SJSA1 (cell line): ENCODE measurements around the gene MCU. TPM values are rescaled to one million over a fixed set of nuclear protein-coding genes. Genes with fewer than 3 reads are reported as not detected.
"Not testable (repeated sequence)": the region's sequence is repeated elsewhere in the genome, so short reads cannot be mapped to it uniquely, and the experiment has no call there.

Experiments
- DNase-seq, 2 experiments: peaks; one replicate each; pipeline ENCODE4 v3.0.0-alpha.2; 2015 to 2020; ENCODE audit warnings: low spot score in 2 of 2, low read depth in 1 of 2
- H3K27ac ChIP-seq: fragments of 250-450 bp; sonication (Bioruptor Pico); 2 replicates; pipeline ENCODE4 v1.5.1; 2020; ENCODE audit warnings: mild to moderate bottlenecking, moderate library complexity
- H3K27me3 ChIP-seq: fragments of 250-450 bp; sonication (Bioruptor Pico); replicated peaks from 2 replicates; pipeline ENCODE4 v1.5.1; 2020; ENCODE audit warnings: mild to moderate bottlenecking, moderate library complexity
- H3K36me3 ChIP-seq: fragments of 250-450 bp; sonication (Bioruptor Pico); 2 replicates; pipeline ENCODE4 v1.5.1; 2020; ENCODE audit warnings: mild to moderate bottlenecking
- H3K4me1 ChIP-seq: fragments of 250-450 bp; sonication (Bioruptor Pico); replicated peaks from 2 replicates; pipeline ENCODE4 v1.6.1; 2021; ENCODE audit warnings: mild to moderate bottlenecking
- H3K4me3 ChIP-seq: fragments of 250-450 bp; sonication (Bioruptor Pico); 2 replicates; pipeline ENCODE4 v1.5.1; 2020; ENCODE audit warnings: mild to moderate bottlenecking
- H3K9me3 ChIP-seq: fragments of 250-450 bp; sonication (Bioruptor Pico); replicated peaks from 2 replicates; pipeline ENCODE4 v1.5.1; 2020; ENCODE audit warnings: mild to moderate bottlenecking
- total RNA-seq: library from RNA; depleted of rRNA; stranded (reverse); fragments of >200 nt; shearing (Covaris generic); gene quantifications from 2 replicates; pipeline ENCODE4 v1.2.3, GENCODE V29; 2014

Gene MCU
- total RNA-seq, 1 experiment from 2014 or later, result 59.9 TPM

DNA sequence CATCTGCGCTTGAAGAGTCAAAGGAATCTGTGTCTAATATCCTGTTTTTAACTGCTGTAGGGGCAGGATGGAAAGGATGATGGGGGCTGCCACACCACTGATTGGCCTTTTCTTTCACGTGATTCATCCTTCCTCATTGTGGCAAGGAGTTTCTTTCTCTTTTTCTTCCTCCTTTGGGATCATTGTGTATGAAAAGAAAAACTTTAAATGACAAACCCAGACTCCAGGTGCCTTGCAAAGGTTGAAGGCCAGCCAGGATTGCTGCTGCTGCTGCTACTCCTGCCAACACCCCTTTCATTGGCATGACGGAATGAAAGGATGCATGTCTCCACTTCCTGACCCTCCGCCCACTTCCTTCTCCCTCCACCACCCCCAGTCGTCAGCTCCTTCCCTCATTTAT, 195.1 kb downstream of the MCU start:
- Histone ChIP-seq H3K27ac (no peak overlapping the region), H3K4me3 (no peak overlapping the region), H3K27me3 (no peaks in the 10 kb centered on the region), H3K36me3 (peaks cover 27% of the 10 kb centered on the region), H3K4me1 (no peaks in the 10 kb centered on the region), H3K9me3 (no peaks in the 10 kb centered on the region)
- no peak for DNase-seq

DNA sequence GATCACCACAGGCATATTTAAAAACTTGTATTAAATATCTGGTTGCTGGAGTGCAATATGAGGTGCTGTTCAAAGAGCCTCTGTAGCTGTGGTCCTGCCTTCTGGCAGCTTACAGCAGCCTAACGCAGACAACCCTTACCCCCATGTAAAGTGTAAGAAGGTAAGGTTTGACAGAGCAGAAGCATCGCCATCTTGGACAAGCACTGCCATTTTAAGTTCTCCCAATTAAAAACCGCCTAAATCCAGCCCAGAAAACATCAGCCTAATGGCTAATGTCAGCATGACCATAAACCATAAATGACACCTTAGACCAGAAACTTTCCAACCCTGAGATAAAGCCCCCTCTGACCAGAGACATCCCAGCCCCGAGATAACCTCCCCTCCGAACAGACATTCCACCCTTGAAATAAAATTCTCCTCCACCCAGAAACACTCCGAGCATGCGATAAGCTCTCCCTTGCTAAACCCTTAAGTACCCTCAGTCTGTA, 196.3 kb downstream of the MCU start:
- Histone ChIP-seq H3K27me3 (no peaks in the 10 kb centered on the region), H3K36me3 (peaks cover 27% of the 10 kb centered on the region), H3K27ac (no peak overlapping the region), H3K4me3 (no peak overlapping the region), H3K4me1 (no peaks in the 10 kb centered on the region), H3K9me3 (no peaks in the 10 kb centered on the region)
- DNase-seq, result no peak

DNA sequence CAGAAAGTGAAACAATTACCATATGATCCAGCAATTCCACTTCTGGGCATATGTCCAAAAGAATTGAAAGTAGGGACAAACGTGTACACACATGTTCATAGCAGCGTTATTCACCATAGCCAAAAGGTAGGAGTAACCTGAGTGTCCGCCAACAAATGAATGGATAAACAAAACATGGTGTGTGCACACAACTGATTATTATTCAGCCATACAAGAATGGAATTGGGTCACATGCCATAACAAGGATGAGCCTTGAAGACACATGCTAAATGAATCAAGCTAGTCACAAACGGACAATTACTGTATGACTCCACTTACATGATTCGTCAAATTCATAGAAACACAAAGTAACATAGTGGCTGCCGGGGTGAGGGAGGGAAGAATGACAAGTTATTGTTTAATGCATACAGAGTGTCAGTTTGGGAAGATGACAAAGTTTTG, 197.5 kb downstream of the MCU start:
- Histone ChIP-seq H3K36me3 (peaks cover 27% of the 10 kb centered on the region), H3K4me1 (no peaks in the 10 kb centered on the region)
- no peak for DNase-seq

DNA sequence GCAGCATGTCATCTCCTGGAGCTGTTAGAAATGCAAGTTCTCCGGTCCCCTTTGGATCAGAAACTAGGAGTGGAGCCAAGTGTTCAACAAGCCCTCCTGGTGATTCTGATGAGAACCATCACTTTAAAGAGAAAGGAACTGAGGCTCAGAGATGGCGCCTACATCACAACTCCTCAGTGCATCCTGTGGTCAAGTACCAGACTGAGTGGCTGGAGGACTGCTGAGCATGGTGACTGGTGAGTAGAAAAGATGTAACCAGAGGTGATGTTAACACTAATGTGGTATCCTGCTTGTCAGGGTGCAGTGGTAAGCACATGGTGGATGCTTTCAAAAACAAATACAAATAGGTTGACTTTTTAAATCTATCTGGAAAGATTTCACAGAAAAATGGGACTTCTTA, 198.1 kb downstream of the MCU start:
- H3K4me1 ChIP-seq, result no peaks in the 10 kb centered on the region
- H3K36me3 ChIP-seq, result peaks cover 22% of the 10 kb centered on the region
- H3K27me3 ChIP-seq, result no peaks in the 10 kb centered on the region
- H3K9me3 ChIP-seq, result no peaks in the 10 kb centered on the region
- no peak overlapping the region for H3K27ac ChIP-seq
- H3K4me3 ChIP-seq, result no peak overlapping the region
- DNase-seq, result no peak

More for the DNA sequence above, 197.5 kb downstream of the MCU start:
- Histone ChIP-seq H3K27me3 (no peaks in the 10 kb centered on the region), H3K4me3 (no peak overlapping the region), H3K27ac (no peak overlapping the region), H3K9me3 (no peaks in the 10 kb centered on the region)

DNA sequence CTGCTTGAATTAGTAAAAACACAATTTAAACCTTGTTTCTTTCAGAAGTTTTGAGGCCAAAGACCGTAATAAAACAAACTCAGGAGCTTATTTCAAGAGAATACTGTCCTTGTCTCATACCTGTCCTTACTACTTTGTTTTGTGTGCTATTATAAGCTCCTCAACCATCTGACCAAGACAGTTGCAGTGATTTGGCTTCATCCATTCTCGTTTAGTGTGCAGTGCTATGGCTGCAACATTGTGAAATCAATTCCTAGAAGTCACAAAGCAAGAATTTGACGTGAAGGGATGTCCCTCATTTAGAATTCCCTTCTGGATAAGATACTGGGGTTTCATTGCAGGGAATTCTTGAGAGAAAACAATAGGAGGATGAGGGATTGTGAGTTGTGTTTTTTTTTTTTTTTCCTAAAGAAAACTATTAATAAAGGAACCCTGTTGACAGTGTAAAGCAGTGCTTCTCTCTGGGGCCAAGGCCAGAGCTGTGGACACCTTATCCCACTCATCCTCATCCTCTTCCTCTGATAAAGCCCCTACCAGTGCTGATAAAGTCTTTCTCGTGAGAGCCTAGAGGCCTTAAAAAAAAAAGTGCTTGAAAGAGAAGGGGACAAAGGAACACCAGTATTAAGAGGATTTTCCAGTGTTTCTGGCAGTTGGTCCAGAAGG, 201.3 kb downstream of the MCU start, which contains the start of gene OIT3:
Gene OIT3, plus strand, starts transcription at position 604 of the 663 bp plus-strand sequence. CDS start 60 bp downstream, outside the sequence.
- Histone ChIP-seq H3K36me3 (peaks cover 6% of the 10 kb centered on the region), H3K27ac (no peak within 1 kb of the TSS), H3K4me1 (no peaks in the 10 kb centered on the region), H3K27me3 (no peaks in the 10 kb centered on the region), H3K9me3 (no peaks in the 10 kb centered on the region), H3K4me3 (no peak within 1 kb of the TSS)
- DNase-seq, result no peak

DNA sequence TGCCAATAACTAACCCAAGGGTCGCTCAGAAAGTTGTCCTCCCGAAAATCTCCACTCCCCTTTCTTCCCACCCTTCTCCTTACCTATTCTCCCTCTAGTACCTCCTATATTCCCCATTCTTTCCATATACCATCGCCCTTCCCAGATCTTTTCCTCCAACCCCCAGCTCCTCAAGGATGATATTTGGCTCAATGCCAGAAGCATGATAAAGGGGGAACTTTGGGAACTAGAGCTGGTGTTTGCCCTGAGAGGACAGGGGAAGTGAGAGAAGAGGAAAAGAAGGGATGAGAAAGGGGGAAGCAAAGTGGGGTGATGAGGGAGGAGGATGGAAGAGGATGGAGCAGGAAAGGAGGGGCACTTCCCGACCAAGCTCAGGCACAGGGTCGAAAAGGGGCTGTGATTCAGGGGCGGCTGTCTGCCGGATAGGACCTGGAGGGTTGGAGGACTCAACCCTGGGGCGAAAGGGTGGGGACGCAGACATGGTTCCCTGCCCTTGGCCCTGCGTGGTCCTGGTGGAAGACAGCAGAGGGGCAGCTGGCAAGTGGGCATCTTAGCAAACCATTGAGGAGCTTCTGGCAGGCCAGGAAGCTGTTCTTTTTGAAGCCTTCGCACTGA, 203.4 kb downstream of the MCU start:
- Histone ChIP-seq H3K9me3 (no peaks in the 10 kb centered on the region), H3K27ac (no peak overlapping the region), H3K27me3 (no peaks in the 10 kb centered on the region), H3K4me3 (no peak overlapping the region), H3K4me1 (no peaks in the 10 kb centered on the region), H3K36me3 (no peaks in the 10 kb centered on the region)
- DNase-seq, result no peak

DNA sequence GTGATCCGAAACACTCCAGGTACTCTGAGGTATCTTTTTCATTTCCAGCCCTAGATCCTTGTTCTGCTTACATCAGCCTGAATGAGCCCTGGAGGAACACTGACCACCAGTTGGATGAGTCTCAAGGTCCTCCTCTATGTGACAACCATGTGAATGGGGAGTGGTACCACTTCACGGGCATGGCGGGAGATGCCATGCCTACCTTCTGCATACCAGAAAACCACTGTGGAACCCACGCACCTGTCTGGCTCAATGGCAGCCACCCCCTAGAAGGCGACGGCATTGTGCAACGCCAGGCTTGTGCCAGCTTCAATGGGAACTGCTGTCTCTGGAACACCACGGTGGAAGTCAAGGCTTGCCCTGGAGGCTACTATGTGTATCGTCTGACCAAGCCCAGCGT, 206.7 kb downstream of the MCU start:
- Histone ChIP-seq H3K4me3 (no peak overlapping the region), H3K36me3 (no peaks in the 10 kb centered on the region), H3K27me3 (no peaks in the 10 kb centered on the region), H3K9me3 (no peaks in the 10 kb centered on the region), H3K4me1 (no peaks in the 10 kb centered on the region), H3K27ac (no peak overlapping the region)
- DNase-seq, result no peak

DNA sequence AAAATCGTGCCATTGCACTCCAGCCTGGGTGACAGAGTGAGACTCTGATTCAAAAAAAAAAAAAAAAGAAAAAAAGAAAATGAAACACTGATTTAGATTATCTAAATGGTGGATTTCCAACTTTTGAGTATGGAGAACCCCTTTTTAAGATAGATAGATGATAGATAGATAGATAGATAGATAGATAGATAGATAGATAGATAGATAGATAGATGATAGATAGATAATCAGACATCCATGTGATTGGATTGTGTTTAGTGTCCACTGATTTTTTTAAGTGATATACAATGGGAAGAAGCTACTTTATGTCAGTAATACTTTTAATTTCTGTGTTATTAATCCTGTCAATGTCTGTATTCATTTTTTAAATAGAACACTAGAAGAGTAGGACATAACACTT, 207.6 kb downstream of the MCU start:
- no peak overlapping the region for H3K4me3 ChIP-seq
- no peak overlapping the region for H3K27ac ChIP-seq
- no peaks in the 10 kb centered on the region for H3K9me3 ChIP-seq
- H3K4me1 ChIP-seq, result no peaks in the 10 kb centered on the region
- H3K27me3 ChIP-seq, result no peaks in the 10 kb centered on the region
- DNase-seq, result no peak
- H3K36me3 ChIP-seq, result no peaks in the 10 kb centered on the region

DNA sequence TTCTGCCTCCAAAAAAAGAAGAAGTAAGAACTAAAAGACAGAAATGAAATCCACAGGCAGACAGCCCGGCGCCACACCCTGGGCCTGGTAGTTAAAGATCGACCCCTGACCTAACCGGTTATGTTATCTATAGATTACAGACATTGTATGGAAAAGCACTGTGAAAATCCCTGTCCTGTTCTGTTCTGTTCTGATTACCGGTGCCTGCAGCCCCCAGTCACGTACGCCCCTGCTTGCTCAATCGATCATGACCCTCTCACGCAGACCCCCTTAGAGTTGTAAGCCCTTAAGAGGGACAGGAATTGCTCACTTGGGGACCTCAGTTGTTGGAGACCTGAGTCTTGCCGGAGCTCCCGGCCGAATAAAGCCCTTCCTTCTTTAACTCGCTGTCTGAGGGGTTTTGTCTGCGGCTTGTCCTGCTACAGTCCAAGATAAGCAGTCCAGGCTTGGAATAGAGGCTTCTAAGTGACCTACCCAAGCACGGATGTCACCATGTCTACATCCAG, 212.1 kb downstream of the MCU start:
- not testable (repeated sequence) for H3K9me3 ChIP-seq, H3K27me3 ChIP-seq, H3K27ac ChIP-seq, DNase-seq, H3K4me1 ChIP-seq, H3K36me3 ChIP-seq, H3K4me3 ChIP-seq

DNA sequence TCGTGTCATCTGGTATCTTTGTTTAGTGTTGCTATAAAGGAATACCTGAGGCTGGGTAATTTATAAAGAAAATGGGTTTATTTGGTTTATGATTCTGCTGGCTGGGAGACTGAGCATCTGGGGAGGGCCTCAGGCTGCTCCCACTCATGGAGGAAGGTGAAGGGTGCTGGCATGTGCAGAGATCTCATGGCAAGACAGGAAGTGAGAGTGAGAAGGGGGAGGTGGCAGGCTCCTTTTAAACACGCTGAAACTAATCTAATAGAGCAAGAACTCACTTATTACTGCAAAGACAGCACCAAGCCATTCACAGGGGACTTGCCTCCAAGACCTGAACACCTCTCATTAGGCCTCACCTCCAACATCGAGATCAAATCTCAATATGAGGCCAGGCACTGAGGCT, 212.9 kb downstream of the MCU start:
- Histone ChIP-seq H3K4me3 (no peak overlapping the region), H3K27ac (no peak overlapping the region)
- DNase-seq, result no peak

DNA sequence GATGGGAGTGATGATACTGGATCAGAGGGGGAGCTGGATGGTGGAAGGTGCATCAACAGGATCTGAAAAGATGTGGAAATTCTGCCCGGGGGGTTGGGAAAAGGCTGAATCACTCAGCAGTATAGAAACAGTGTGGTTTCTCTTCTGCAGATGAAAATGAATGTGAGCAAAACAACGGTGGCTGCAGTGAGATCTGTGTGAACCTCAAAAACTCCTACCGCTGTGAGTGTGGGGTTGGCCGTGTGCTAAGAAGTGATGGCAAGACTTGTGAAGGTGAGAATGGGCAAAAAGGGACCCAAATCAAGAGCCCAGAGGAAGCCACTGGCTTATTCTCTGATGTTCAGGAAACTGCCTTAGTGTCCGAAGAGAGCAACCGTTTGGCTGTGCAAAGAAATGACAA, 214.5 kb downstream of the MCU start:
- DNase-seq, result no peak
- H3K36me3 ChIP-seq, result no peaks in the 10 kb centered on the region
- no peaks in the 10 kb centered on the region for H3K9me3 ChIP-seq
- no peak overlapping the region for H3K27ac ChIP-seq
- no peak overlapping the region for H3K4me3 ChIP-seq
- H3K27me3 ChIP-seq, result 0 out of 2 replicates have a peak, but pooled peaks cover 2% of the 10 kb centered on the region
- H3K4me1 ChIP-seq, result no peaks in the 10 kb centered on the region

More for the DNA sequence above, 212.9 kb downstream of the MCU start:
- H3K9me3 ChIP-seq, result no peaks in the 10 kb centered on the region
- H3K36me3 ChIP-seq, result no peaks in the 10 kb centered on the region
- 0 out of 2 replicates have a peak, but pooled peaks cover 2% of the 10 kb centered on the region for H3K27me3 ChIP-seq
- no peaks in the 10 kb centered on the region for H3K4me1 ChIP-seq

DNA sequence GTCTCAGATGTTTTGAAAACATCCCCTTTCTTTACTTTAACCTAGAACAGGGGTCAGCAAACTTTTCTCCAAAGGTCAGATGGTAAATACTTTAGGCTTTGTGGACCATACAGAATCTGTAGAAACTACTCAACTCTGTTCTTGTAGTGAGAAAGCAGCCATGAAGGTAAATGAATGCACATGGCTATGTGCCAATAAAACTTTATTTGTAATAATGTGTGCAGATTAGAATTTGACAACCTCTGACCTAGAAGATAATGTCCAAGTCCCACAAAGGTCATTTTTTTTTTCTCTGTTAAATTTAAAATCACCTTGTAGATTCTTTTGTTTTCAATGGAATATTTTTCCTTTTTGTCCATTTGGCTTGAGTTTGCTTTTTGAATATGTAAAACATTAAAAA, 218.8 kb downstream of the MCU start:
- H3K9me3 ChIP-seq, result no peaks in the 10 kb centered on the region
- H3K27me3 ChIP-seq, result 0 out of 2 replicates have a peak, but pooled peaks cover 2% of the 10 kb centered on the region
- no peak overlapping the region for H3K27ac ChIP-seq
- no peak overlapping the region for H3K4me3 ChIP-seq
- DNase-seq, result no peak
- H3K4me1 ChIP-seq, result no peaks in the 10 kb centered on the region
- no peaks in the 10 kb centered on the region for H3K36me3 ChIP-seq

DNA sequence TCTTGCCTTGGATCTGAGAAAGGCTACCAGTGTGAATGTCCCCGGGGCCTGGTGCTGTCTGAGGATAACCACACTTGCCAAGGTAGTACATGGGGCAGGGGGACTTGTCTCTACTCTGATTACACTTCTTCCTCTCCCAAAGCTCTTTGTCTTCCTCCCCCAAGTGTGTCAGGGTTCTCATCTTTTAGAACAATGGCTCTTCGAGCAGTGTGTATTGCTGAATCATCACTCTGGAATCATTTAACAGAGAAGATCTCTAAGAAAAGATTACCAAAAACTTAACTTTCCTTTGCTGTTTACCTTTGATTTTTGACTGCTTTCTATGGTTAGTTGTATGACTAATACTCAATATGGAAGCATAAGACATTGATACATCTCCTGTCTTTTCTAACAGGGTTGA, 219.8 kb downstream of the MCU start:
- no peaks in the 10 kb centered on the region for H3K36me3 ChIP-seq

DNA sequence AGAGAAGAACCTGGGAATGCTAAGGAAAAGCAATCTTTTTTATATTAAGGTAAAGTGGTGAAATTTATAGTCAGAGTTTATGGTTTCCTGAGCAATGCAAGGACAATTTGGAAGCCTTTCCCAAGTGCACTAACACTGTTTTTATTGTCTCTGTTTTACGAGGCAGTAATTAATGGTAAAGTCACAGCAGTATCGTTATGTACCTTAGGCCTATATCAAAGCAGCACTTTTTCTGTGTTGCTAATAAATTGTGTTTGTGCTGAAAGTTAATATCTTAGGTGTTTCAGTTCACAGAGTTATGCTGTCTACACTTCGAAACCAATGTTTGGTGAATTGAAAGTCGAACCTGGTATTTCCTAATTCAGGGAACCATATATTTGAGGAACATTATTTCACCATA, 220.8 kb downstream of the MCU start:
- Histone ChIP-seq H3K9me3 (no peaks in the 10 kb centered on the region), H3K4me1 (no peaks in the 10 kb centered on the region), H3K27ac (no peak overlapping the region), H3K36me3 (no peaks in the 10 kb centered on the region), H3K27me3 (0 out of 2 replicates have a peak, but pooled peaks cover 2% of the 10 kb centered on the region), H3K4me3 (no peak overlapping the region)
- no peak for DNase-seq

More for the DNA sequence above, 219.8 kb downstream of the MCU start:
- Histone ChIP-seq H3K9me3 (no peaks in the 10 kb centered on the region), H3K4me3 (no peak overlapping the region), H3K27ac (no peak overlapping the region), H3K4me1 (no peaks in the 10 kb centered on the region), H3K27me3 (0 out of 2 replicates have a peak, but pooled peaks cover 2% of the 10 kb centered on the region)
- DNase-seq, result no peak
